Stimulated activated effector memory CD8-positive, alpha-beta T cell treated with anti-CD3 and anti-CD28 coated beads, Interleukin-12 subunit alpha, Interleukin-12 subunit beta, amount 100 ng/mL, for 72 hours (primary cell): Measurements from ENCODE around the gene EPN1.

ENCODE experiments used
- ATAC-seq: fragments of 150-1000 bp; cut with Tn5 transposase; 2 replicates; pipeline ENCODE4 v1.10.0; 2021
- DNase-seq, 2 donors: peaks; one replicate each; pipeline ENCODE4 v3.0.0; 2021 to 2022; ENCODE audit warnings: low spot score in 2 of 2
- H3K27ac Mint-ChIP-seq: one replicate; pipeline ENCODE4 v1.8.0; 2022; ENCODE audit warnings: mild to moderate bottlenecking, mixed read lengths
- H3K36me3 Mint-ChIP-seq: one replicate; pipeline ENCODE4 v1.8.0; 2022; ENCODE audit warnings: mild to moderate bottlenecking, mixed read lengths
- H3K4me1 Mint-ChIP-seq: one replicate; pipeline ENCODE4 v1.8.0; 2022; ENCODE audit warnings: mixed read lengths
- H3K4me3 Mint-ChIP-seq: one replicate; pipeline ENCODE4 v1.8.0; 2022; ENCODE audit warnings: mild to moderate bottlenecking, mixed read lengths
- H3K9me3 Mint-ChIP-seq: one replicate; pipeline ENCODE4 v1.8.0; 2022; ENCODE audit warnings: mixed read lengths

Gene EPN1

GRCh38 chr19:55652311-55653128 is 22.5 kb upstream of the EPN1 start:
- DNase-seq: no peak
- H3K4me1 Mint-ChIP-seq: peaks cover 52% of the 10 kb centered on the region
- peaks cover 57% of the 10 kb centered on the region for H3K36me3 Mint-ChIP-seq
- peak overlapping the region; percentile 90 for H3K4me3 Mint-ChIP-seq
- no peak for ATAC-seq
- H3K9me3 Mint-ChIP-seq: no peaks in the 10 kb centered on the region
- no peak overlapping the region for H3K27ac Mint-ChIP-seq

DNA sequence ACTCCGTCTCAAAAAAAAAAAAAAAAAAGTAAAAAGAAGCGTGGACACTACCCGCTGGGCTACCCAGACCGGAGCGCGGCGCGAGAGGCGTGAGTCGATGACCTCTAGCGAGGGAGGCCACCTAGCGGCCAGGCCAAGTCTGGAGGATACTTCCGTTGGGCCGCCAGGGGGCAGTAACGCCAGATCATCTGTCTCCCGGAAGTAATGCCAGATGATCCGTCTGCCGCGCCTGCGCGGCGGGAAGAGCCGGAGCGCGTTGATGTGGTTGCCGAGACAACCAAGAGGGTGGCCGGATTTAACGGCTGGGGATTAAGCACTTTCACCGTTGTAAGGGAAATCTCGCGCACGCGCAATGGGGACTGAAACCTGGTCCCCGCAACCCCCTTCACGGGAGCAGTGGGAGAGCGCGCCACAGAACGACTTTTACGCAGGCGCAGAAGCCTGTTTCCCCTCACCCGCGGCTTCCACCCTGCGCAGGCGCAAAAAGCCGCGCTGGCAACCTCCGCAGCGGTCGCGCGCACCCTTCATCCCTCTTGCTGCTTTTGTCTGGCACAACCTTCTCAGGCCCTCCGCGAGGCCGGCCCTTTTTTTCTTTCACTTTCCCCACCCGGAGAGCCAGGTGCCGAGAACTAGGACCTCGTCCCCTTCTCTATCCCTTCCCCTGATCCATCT is 21.2 kb upstream of the EPN1 start:
- Mint-ChIP-seq H3K27ac (peak overlapping the region; percentile 100), H3K36me3 (peaks cover 61% of the 10 kb centered on the region), H3K9me3 (no peaks in the 10 kb centered on the region), H3K4me1 (peaks cover 54% of the 10 kb centered on the region), H3K4me3 (peak overlapping the region; percentile 90)
- DNase-seq: peak; percentile 97 to 100
- ATAC-seq: peak; percentile 62

GRCh38 chr19:55654323-55654867 is 20.6 kb upstream of the EPN1 start:
- H3K36me3 Mint-ChIP-seq: peaks cover 66% of the 10 kb centered on the region

DNA sequence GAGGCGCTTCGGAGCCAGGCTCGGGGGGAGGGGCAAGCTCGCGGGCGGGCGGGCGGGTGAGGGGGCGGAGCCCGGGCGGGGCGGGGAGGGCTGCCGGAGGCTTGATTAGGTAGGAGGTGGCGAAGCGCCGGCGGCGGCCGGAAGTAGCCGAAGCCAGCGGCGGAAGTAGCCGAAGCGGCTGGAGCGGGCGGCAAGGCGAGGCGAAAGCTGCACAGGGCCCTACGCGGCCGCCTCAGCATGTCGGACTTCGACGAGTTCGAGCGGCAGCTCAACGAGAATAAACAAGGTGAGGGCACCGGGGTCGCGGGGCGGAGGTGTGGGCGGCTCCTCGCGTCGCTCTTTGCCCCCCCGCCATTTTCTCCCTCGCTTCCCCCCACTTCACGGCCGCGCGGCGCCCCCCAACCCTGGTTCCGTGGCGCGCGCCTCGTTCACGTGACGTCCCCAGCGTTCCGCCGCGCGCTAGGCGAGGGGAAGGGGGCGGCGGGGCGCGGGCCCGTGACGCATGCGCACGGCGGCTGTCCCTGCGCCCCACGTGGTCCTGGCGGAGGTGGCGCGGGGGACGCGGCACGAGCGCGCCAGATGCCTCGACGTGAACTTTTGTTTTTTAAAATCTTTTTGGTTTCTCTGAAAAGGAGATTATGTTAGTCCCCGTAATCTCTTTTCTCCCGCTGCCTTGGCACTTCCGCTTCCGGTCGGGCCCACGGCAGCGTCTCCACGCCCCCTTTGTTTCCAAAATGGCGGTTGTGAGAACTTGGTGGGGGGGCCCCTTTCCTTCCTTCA is 20.0 kb upstream of the EPN1 start, which contains the start of gene U2AF2:
U2AF2 (plus strand) TSS at position 168 of the 780 bp plus-strand sequence; CDS start at position 238, 70 bp downstream.
- peak within 1 kb of the TSS; percentile 90 for H3K4me3 Mint-ChIP-seq
- DNase-seq (peak; percentile 96 to 97), ATAC-seq (peak; percentile 68)
- peak within 1 kb of the TSS; percentile 100 for H3K27ac Mint-ChIP-seq
- H3K36me3 Mint-ChIP-seq: peaks cover 72% of the 10 kb centered on the region
- H3K4me1 Mint-ChIP-seq: peaks cover 55% of the 10 kb centered on the region
- no peaks in the 10 kb centered on the region for H3K9me3 Mint-ChIP-seq

More at GRCh38 chr19:55654323-55654867, 20.6 kb upstream of the EPN1 start:
- Mint-ChIP-seq H3K27ac (peak overlapping the region; percentile 100), H3K4me1 (peaks cover 55% of the 10 kb centered on the region), H3K4me3 (peak overlapping the region; percentile 90), H3K9me3 (no peaks in the 10 kb centered on the region)
- ATAC-seq (peak; percentile 81), DNase-seq (peak; percentile 98 to 100)

DNA sequence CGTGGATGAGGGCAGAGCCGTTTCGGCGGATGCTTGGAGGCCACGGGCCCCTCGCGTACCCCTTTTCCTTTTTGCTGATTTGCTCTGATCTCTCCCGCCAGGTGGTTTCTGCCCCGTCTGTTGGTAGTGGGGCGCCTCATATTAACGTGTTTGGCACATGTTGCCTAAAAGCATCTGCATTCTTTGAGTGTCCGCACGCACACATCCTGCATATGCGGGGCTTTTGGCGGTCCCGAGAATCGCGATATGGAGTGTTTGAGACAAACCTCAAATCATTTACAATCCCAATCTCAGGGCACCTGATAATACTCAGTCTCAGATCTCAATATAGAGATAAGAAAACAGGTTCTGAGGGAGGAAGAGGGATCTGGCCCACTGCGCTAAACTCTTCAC is 19.4 kb upstream of the EPN1 start:
- DNase-seq: no peak
- no peaks in the 10 kb centered on the region for H3K9me3 Mint-ChIP-seq
- H3K27ac Mint-ChIP-seq: peak overlapping the region; percentile 100
- peaks cover 78% of the 10 kb centered on the region for H3K36me3 Mint-ChIP-seq
- H3K4me3 Mint-ChIP-seq: peak overlapping the region; percentile 90
- no peak for ATAC-seq
- H3K4me1 Mint-ChIP-seq: peaks cover 55% of the 10 kb centered on the region

DNA sequence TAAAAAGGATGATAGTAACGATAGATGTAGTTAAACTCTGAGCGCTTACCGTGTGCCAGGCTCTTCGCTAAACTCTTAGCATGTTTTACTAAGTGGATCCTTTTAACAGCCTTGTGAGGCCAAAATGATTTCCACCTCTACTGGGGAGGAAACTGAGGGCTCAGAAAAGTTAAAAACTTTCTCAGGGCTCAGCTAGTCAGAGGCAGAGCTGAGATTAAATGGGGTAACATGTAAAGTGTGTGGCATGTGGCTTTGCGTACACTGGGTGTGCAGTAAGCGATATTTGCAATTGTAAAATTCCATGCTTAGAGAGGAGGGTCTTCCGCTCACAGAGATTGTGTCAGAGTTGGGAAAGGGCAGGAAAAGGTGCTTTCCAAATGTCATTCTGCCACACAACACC is 18.5 kb upstream of the EPN1 start:
- Mint-ChIP-seq H3K27ac (peak overlapping the region; percentile 100), H3K4me3 (peak overlapping the region; percentile 90), H3K9me3 (no peaks in the 10 kb centered on the region), H3K4me1 (peaks cover 54% of the 10 kb centered on the region), H3K36me3 (peaks cover 87% of the 10 kb centered on the region)
- DNase-seq (no peak), ATAC-seq (no peak)

DNA sequence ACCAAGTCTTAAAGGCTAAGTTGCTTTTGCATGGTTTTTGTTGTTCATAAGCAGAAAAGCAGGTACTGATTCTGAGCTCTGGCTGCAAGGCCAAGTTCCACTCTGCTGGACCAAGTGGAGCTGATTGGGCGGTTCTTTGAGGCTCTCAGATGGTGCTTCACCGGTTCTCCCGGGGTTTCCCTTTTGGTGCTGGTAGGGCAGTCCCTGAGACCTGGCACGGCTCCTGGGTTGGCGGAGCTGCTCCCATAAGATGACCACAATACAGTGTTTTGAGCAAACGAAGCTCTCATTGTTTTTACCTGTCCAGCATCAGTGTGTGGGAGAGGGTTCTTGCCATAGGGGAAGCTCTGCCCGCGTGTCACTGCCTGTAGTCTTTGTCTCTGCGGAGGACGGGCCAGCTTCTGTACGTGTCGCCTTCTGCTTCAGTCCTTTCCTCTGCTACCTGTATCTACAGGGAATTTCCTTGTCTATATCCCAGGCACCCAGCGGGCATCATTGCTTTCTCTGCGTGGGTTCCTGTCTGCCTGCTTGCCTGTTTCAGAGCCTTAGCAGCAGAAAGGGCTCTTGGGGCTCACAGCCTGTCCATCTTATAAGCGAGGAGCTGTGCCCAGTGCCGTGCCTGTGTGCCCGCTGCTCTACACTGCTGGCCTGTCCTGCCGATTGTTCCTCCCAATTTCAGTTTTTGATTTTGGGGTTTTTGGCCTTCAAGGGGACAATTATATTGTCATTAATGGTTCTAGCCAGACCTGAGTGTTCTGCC is 17.9 kb upstream of the EPN1 start:
- peak overlapping the region; percentile 80 for H3K27ac Mint-ChIP-seq
- ATAC-seq (no peak), DNase-seq (no peak)
- H3K4me1 Mint-ChIP-seq: peaks cover 60% of the 10 kb centered on the region
- peak overlapping the region; percentile 90 for H3K4me3 Mint-ChIP-seq
- no peaks in the 10 kb centered on the region for H3K9me3 Mint-ChIP-seq
- peaks cover 87% of the 10 kb centered on the region for H3K36me3 Mint-ChIP-seq

- H3K4me3 Mint-ChIP-seq: peak overlapping the region; percentile 90
- no peak for DNase-seq
- peaks cover 96% of the 10 kb centered on the region for H3K36me3 Mint-ChIP-seq
- H3K4me1 Mint-ChIP-seq: peaks cover 74% of the 10 kb centered on the region
- H3K27ac Mint-ChIP-seq: peak overlapping the region; percentile 80
- no peak for ATAC-seq
- no peaks in the 10 kb centered on the region for H3K9me3 Mint-ChIP-seq
These were observed 16.1 kb upstream of the EPN1 start for GRCh38 chr19:55658846-55659459.

DNA sequence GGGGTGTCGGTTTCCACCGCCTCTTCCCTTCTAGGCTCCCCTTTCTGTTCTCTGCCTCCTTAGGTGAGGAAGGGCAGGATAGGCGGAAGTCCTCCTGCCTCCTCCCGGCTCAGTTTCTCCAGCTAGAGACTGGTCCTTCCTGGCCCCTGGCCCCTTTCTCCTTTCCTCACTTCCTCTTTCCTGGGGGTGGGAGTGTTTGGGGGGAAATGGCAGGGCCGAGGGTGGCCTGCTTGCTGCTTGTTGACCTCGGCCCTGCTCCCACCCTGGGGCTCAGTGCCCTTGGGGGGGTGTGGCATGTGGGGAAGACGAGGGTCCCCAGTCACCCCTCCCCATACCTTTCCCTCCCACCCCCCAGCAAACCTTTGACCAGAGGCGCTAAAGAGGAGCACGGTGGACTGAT is 15.2 kb upstream of the EPN1 start:
- peak overlapping the region; percentile 80 for H3K27ac Mint-ChIP-seq
- peaks cover 67% of the 10 kb centered on the region for H3K4me1 Mint-ChIP-seq
- no peaks in the 10 kb centered on the region for H3K9me3 Mint-ChIP-seq
- no peak for DNase-seq
- no peak for ATAC-seq
- H3K36me3 Mint-ChIP-seq: peaks cover 96% of the 10 kb centered on the region
- peak overlapping the region; percentile 90 for H3K4me3 Mint-ChIP-seq

DNA sequence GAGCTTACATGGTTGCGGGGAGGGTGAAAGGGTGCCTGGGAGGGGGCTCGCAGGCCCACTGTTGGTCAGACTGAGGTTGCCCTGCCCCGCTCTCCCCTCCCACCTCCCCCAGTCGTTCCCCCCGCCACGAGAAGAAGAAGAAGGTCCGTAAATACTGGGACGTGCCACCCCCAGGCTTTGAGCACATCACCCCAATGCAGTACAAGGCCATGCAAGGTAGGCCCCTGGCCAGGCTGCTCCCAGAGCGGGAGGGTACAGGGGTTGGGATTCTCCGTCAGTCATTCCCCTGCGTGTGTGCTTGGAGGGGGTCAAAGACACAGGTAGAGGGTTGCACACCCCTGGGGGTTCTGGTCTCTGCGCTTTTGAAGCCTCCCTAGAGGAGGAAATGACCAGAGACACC is 14.6 kb upstream of the EPN1 start:
- H3K36me3 Mint-ChIP-seq: peaks cover 96% of the 10 kb centered on the region
- H3K9me3 Mint-ChIP-seq: no peaks in the 10 kb centered on the region
- ATAC-seq: no peak
- peaks cover 67% of the 10 kb centered on the region for H3K4me1 Mint-ChIP-seq
- no peak for DNase-seq
- H3K4me3 Mint-ChIP-seq: peak overlapping the region; percentile 90
- H3K27ac Mint-ChIP-seq: peak overlapping the region; percentile 80

- Mint-ChIP-seq H3K4me3 (no peak overlapping the region), H3K4me1 (peaks cover 65% of the 10 kb centered on the region), H3K9me3 (no peaks in the 10 kb centered on the region), H3K36me3 (peaks cover 96% of the 10 kb centered on the region), H3K27ac (peak overlapping the region; percentile 80)
- DNase-seq: no peak
- ATAC-seq: no peak
These were observed 14.0 kb upstream of the EPN1 start for GRCh38 chr19:55660991-55661390.

DNA sequence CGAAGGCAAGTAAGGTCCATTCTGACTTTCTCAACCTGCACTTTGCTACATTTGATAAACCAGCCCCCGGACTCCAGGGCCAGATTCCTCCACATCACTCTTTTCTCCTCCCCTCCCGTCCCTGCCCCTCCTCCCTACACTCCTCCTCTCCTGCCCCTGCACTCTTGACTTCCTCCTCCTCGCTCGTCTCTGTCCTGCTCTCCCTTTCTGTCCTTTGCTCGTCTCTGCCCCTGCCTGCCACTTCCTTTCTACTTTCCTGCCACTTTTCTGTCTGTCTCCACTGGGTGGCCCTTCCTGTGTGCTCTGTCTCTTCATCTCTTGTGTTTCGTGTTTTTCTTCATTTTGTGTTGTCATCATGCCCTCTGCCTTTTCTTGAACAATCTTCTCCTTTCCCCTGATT is 13.2 kb upstream of the EPN1 start:
- Mint-ChIP-seq H3K27ac (peak overlapping the region; percentile 9), H3K9me3 (no peaks in the 10 kb centered on the region), H3K4me3 (no peak overlapping the region), H3K36me3 (peaks cover 96% of the 10 kb centered on the region), H3K4me1 (peaks cover 60% of the 10 kb centered on the region)
- ATAC-seq (no peak), DNase-seq (no peak)

DNA sequence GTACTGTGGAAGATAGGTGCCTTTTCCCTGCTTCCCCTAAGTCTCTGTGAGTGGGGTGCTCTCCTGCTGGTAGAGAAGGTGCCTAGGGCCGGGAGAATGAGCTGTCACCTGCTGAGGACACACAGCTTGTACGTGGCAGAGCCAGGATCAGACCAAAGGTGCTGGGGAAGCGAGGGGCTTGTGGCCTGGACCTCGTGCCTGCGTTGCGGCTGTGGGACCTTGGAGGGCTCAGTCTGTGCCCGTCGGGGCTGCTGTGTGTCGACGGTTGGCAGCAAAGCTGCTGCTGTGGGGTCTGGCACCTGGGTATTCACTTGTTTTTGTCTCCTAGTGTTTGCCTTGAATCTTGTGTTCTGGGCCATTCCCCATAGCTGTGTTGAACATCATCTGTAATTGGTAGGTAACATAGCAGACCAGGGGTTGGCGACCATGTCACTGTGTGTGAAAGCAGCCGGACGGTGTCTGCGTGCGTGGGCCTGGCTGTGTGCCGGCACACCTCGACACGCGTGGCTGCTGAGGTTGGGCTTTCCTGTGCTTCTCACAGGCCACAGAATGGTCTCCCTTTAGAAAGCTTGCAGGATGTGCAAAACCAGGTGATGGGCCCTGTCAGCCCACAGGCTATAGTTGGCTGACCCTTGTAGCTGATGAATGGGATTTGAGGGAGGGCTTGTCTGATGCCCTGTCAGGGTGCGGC is 11.0 kb upstream of the EPN1 start:
- H3K4me1 Mint-ChIP-seq: peaks cover 53% of the 10 kb centered on the region
- H3K4me3 Mint-ChIP-seq: no peak overlapping the region
- H3K36me3 Mint-ChIP-seq: peaks cover 100% of the 10 kb centered on the region
- DNase-seq (no peak), ATAC-seq (no peak)
- H3K27ac Mint-ChIP-seq: peak overlapping the region; percentile 78
- no peaks in the 10 kb centered on the region for H3K9me3 Mint-ChIP-seq
